ENCODE data around the gene NFKBIB. TPM values are rescaled to one million over a fixed set of nuclear protein-coding genes. Genes with fewer than 3 reads are reported as not detected.

The NFKBIB gene
- total RNA-seq, 1 experiment from 2014 or later = 33.8 TPM

DNA sequence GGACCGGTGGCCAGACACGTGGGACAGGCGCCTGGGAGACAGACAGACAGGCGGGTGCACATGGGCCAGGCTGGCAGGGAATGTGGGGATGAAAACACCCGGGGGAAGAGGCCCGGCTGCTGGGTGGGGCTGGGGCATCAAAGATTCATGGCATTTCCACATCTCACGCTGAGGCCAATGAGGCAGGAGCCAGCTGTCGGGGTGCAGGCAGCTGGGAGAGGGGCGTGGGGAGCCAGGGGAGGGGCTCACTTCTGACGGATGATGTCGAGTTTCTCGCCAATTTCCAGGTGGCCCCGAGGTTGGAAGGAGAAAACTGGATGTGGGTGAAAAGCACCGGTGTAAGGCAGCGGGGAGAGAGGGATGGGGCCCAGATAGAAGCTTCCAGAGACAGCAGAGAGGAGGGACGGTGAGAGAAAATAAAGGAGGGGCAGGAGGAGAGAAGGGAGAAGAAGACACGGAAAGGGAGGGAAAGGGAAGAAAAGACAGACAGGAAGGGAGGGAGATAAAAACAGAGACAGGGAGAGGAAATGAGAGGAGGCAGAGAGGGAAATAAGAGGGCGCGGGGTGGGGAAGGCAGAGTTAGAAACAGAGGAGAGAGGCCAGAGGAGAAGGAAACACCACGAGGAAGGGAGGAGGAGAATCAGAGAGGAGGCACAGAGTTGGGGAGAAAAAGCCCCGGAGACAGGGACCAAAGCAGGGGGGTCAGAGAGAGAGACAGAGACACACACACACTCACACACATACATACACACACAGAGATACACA lies 20.2 kb downstream of the NFKBIB start:
- Histone ChIP-seq H4K8ac (replicated peaks; ENCODE audit: insufficient read length, low read depth, low read length) (no peak overlapping the region), H3T11ph (ENCODE audit: low read length) (no peak overlapping the region)

More for the DNA sequence above, 20.2 kb downstream of the NFKBIB start:
- no peak overlapping the region for H4K91ac ChIP-seq (ENCODE audit: insufficient read length, low read depth, low read length)
- H2AFZ ChIP-seq (ENCODE audit: low read length) = no peak overlapping the region
- no peaks in the 10 kb centered on the region for H3K9me3 Mint-ChIP-seq
- no peaks in the 10 kb centered on the region for H3K4me1 ChIP-seq (ENCODE audit: insufficient read depth, low read length)
- H3K56ac ChIP-seq (ENCODE audit: insufficient read length, low read depth, low read length) = no peak overlapping the region
- peaks cover 19 to 33% (median 28%) of the 10 kb centered on the region in 3 experiments; a peak in 6 of 7 replicates for H3K36me3 Mint-ChIP-seq (ENCODE audit: insufficient read depth in 1 of 3, low read depth in 3 of 3)
- H2AK5ac ChIP-seq (ENCODE audit: insufficient read length, low read length) = no peak overlapping the region
- no peaks in the 10 kb centered on the region for H3K23me2 ChIP-seq (ENCODE audit: insufficient read length, low read depth, low read length, poor library complexity, severe bottlenecking)
- no peaks in the 10 kb centered on the region for H3K4me1 Mint-ChIP-seq
- H4K20me1 ChIP-seq (ENCODE audit: control insufficient read depth, insufficient read depth, insufficient read length) = no peaks in the 10 kb centered on the region
- H2BK12ac ChIP-seq (ENCODE audit: insufficient read length, low read depth, low read length) = no peak overlapping the region
- H3K4me3 Mint-ChIP-seq = no peak overlapping the region
- H3K79me2 ChIP-seq (ENCODE audit: insufficient read depth, low read length) = no peaks in the 10 kb centered on the region
- H3K18ac ChIP-seq (ENCODE audit: insufficient read length, low read depth, low read length) = no peak overlapping the region
- no peak overlapping the region for H3K27ac ChIP-seq (ENCODE audit: insufficient read length, low read depth, low read length)
- H3K9me3 ChIP-seq (ENCODE audit: control insufficient read depth, low read depth, low read length) = no peaks in the 10 kb centered on the region
- no peak overlapping the region for H3K27ac Mint-ChIP-seq
- WGBS (ENCODE audit: extremely low coverage, insufficient read length, low lambda C conversion rate) = no CpG with 5 or more reads among the region's 21 CpGs
- H3K14ac ChIP-seq (ENCODE audit: insufficient read depth, low read length) = no peak overlapping the region
- no peak overlapping the region for H2BK5ac ChIP-seq (ENCODE audit: insufficient read length, low read length)
- H2BK15ac ChIP-seq (ENCODE audit: low read depth, low read length) = no peak overlapping the region
- no peak overlapping the region for H2BK120ac ChIP-seq (ENCODE audit: low read depth, low read length, poor library complexity, severe bottlenecking)
- H2BK20ac ChIP-seq (ENCODE audit: low read depth, low read length, poor library complexity, severe bottlenecking) = no peak overlapping the region
- H3K4me2 ChIP-seq (ENCODE audit: insufficient read depth, insufficient read length, low read length) = no peak overlapping the region
- no peaks in the 10 kb centered on the region for H3K27me3 ChIP-seq (ENCODE audit: insufficient read depth, low read length)
- H4K5ac ChIP-seq (ENCODE audit: insufficient read length, low read depth, low read length) = no peak overlapping the region
- H3K27me3 Mint-ChIP-seq (ENCODE audit: low read depth) = no peaks in the 10 kb centered on the region
- H3K9ac ChIP-seq (ENCODE audit: extremely low read depth, insufficient read length, low read length) = no peak overlapping the region
- no peak overlapping the region for H3K4ac ChIP-seq (ENCODE audit: low read depth, low read length)
- no peaks in the 10 kb centered on the region for H3K79me1 ChIP-seq (ENCODE audit: insufficient read depth, low read depth, low read length, poor library complexity, severe bottlenecking)
- TF ChIP-seq, protein P1, sequence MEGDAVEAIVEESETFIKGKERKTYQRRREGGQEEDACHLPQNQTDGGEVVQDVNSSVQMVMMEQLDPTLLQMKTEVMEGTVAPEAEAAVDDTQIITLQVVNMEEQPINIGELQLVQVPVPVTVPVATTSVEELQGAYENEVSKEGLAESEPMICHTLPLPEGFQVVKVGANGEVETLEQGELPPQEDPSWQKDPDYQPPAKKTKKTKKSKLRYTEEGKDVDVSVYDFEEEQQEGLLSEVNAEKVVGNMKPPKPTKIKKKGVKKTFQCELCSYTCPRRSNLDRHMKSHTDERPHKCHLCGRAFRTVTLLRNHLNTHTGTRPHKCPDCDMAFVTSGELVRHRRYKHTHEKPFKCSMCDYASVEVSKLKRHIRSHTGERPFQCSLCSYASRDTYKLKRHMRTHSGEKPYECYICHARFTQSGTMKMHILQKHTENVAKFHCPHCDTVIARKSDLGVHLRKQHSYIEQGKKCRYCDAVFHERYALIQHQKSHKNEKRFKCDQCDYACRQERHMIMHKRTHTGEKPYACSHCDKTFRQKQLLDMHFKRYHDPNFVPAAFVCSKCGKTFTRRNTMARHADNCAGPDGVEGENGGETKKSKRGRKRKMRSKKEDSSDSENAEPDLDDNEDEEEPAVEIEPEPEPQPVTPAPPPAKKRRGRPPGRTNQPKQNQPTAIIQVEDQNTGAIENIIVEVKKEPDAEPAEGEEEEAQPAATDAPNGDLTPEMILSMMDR (conservative IDR thresholded peaks at IDR 0.05) = no peak
- H3K23ac ChIP-seq (ENCODE audit: insufficient read length, low read depth, low read length) = no peak overlapping the region
- no peak for DNase-seq
